HG02610 (cell line): ENCODE data around the gene ZNF821.
"Not testable (repeated sequence)": the region's sequence is repeated elsewhere in the genome, so short reads cannot be mapped to it uniquely, and the experiment has no call there.

ENCODE experiments used
- ATAC-seq: cut with Tn5 transposase; IDR thresholded peaks from one replicate; pipeline ENCODE4 v1.9.1; 2021; ENCODE audit warnings: mild to moderate bottlenecking, moderate library complexity; ENCODE audit not compliant: unreplicated experiment

ZNF821 gene

DNA sequence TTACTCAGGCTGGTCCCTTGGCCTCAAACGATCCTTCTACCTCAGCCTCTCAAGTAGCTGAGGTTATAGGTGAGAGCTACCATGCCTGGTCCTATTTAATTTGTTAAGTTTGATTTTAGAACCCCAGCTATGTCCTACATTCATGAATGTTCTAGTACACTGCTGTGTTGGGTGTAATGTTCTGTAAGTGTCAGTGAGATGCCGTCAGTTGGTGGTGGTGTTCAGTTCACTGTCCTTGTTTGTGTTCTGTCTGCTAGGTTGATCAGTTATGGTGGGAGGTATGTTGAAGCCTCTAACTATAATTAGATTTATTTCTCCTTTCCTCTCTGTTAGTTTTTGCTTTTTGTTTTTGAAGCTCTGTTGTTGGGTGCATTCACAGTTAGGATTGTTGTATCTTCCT, 19.6 kb upstream of the ZNF821 start:
- ATAC-seq: no peak

DNA sequence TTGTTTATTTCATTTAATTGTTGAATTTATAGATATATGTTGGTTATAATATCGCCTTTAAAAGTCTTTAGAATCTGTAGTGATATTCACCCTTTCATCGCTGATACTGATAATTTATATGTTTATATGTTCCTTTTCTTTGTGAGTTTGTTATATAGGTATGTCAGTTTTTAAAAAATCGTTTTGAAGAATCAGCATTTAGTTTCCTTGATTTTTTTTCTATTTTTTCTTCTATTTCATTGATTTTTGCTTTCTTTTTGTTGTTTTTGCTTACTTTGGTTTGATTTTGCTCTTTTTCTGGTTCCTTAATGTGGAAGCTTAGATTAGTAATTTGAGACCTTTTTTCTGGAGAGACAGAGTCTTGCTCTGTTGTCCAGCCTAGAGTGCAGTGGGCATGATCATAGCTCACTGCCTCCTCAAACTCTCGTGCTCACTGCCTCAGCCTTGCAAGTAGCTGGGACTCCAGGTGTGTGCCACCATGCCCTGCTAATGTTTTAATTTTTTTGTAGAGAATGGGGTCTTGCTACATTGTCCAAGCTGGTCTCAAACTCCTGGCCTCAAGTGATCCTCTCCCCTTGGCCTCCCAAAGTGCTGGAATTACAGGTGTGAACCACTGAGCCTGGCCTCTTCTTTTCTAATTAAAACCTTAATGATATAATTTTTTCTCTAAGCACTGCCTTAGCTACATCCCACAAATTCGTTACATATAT, 18.8 kb upstream of the ZNF821 start:
- ATAC-seq: no peak

DNA sequence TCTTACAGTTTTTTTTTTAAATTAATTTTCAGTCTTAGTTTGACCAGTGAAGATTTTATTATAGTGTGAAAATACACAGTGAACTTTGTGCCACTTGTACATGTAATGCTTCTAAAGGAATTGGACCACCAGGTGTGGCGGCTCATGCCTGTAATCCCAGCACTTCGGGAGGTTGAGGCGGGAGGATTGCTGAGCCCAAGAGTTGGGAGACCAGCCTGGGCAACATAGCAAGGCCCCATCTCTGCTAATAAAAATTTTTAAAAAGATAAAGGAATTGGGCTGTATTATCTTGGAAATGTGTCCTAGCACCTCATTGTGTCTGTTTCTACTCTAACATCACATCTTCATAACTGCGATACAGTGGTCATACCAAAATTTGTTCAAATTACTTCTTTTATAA, 15.2 kb upstream of the ZNF821 start:
- ATAC-seq: no peak

DNA sequence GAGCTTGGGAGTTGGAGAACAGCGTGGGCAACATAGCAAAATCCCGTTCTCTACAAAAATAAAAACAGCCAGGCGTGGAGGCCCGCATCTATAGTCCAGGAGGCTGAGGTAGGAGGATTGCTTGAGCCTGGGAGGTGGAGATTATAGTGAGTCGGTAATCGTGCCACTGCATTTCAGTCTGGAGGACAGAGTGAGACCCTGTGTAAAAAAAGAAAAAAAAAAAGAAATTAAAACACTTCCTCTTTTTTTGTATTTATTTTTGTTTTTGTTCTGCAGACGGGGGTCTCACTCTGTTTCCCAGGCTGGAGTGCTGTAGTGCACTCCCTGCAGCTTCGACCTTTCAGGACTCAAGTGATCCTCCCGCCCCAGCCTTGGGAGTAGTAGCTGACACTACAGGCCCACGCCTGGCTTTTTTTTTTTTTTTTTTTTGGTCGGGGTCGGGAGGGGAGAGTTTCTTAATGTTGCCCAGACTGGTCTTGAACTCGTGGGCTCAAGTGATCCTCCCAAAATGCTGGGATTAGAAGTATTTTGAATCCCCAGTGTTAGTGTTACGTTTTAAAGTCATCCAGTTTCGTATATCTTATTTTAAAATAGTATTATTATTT, 12.9 kb upstream of the ZNF821 start:
- no peak for ATAC-seq

DNA sequence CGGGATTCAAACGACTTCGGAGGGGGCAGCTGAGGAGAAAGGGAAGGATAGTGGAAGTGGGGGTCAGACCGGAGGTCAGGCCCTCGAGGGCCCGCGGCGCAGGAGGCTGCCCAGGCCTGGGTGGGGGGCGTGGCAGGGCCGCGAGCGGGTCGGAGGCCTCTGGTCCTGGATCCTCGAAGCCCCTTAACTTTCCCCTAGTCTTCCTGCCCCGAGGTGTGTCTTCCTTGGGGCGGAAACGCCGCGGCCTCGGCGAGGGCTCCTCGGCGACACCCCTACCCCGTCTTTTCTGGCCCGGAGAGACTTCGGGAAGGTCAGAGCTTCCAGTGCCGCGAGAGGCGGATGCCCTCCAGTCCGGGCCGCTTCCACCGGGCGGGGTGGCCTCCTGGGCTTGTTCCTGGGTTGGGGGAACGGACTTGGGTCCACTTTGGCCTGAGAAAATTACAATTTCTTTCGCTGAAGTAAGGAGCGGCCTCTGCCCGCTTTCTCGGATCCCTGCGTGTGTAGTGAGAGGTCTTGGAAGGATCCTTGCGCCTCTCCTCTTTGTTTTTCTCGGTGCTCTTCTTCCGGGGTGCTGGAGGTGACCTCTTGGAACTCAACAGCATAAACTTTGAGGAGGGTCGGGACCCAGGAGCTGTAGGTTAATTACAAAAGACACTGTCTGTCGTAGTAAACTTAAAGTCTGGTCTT, 11.8 kb upstream of the ZNF821 start:
- peak; percentile 22 for ATAC-seq

DNA sequence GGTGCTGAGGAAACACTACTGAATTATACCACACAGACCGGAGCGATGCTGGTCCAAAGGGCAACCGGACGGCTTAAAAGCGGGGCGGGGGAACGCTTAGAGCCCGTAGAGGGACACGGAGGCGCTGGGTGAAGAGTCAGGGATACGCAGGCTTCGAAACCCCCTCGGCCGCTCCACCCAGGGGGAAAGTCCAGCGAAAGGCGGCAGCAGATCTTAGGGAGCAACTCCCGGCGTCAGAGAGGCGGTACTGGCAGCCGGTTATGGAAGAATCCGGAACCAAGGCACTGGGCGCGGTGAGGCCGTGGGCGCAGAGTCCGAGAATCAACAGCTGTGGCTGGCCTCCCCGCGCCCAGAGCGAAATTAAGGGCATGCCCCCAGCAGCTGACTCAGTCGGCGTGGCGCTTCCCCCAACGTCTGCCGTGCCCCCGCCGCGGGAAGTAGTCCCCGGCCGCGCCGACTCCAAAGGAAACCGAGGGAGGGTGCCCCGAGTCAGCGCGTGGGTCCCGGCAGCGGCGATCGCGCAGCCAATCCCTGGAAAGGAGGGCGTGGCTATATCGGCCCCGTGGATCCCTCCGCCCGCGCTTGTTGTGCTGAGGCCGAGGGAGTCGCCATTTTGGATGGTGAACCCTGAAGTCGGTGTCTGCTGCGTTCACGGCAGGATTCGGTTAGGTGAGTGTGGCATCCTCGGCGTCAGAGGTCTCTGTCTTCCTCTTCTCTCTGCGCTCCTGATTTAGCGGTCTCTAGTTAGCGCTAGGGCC, 11.1 kb upstream of the ZNF821 start, which contains the start of gene IST1:
Gene IST1, plus strand, starts transcription at position 611 of the 758 bp plus-strand sequence. CDS start 20,110 bp downstream, outside the sequence.
- peak; percentile 84 for ATAC-seq

DNA sequence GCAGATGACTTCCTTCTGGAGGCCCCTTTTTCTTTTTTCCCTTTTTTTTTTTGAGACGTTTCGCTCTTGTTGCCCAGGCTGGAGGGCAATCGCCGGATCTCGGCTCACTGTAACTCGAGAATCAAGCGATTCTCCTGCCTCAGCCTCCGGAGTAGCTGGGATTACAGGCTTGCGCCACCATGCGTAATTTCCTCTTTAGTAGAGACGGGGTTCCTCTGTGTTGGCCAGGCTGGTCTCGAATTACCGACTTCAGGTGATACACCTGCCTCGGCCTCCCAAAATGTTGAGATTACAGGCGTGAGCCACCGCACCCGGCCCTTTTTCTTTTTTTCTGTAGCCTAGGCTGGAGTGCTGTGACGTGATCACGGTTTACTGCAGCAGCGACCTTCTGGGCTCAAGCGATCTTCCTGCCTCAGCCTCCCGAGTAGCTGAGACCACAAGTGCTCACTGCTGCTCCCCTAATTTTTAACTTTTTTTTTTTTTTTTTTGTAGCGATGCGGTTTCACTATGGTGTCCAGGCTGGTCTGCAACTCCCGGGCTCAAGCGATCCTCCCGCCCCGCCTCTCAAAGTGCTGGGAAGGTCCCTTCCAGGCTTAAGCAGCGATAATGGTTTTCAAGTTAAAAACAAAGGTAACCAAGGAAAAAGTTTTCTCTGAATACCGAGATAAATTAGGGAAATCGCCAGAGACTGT, 10.4 kb upstream of the ZNF821 start:
- ATAC-seq: peak; percentile 8

DNA sequence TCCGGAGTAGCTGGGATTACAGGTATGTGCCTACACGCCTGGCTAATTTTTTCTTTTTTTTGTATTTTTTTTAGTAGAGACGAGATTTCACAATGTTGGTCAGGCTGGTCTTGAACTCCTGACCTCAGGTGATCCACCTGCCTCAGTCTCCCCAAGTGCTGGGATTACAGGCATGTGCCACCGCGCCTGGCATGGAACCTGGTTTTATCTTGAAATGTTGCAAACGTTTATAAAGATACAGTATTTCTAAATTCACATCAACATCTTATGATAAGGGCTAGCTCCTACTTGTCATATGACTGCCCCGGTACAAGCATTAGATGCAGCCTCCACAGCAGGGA, 9.9 kb upstream of the ZNF821 start:
- no peak for ATAC-seq

DNA sequence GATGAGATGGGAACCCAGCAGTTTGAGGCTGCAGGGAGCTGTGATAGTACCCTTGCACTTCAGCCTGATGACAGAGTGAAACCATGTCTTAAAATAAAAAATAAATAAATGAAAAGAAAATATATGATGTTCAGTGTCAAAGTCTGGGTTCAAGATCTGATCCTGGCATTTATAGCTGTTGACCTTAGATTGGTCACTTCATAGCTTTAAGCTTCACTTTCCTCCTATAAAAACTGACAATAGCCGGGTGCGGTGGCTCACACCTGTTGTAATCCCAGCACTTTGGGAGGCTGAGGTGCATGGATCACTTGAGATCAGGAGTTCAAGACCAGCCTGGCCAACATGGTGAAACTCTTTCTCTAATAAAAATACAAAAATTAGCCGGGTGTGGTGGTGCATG, 5.2 kb upstream of the ZNF821 start:
- ATAC-seq: no peak

DNA sequence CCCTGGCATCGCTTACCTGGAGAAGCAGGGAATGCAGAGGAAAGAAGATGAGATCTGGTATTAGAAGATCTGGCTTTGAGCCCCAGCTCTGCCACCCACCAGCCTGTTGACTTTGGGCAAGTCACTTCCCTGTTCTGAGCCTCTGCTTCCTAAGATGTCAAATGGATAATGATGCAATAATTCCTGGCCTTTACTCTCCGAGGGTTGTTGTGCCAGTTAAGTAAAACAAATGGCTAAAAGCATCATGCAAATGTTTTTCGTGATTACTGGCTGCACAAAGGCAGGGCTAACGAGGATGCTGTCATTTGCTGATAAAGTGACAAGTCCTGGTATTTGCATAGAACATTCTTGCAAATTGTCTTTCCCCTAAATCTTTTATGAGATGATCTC, 1.3 kb upstream of the ZNF821 start:
- no peak for ATAC-seq

DNA sequence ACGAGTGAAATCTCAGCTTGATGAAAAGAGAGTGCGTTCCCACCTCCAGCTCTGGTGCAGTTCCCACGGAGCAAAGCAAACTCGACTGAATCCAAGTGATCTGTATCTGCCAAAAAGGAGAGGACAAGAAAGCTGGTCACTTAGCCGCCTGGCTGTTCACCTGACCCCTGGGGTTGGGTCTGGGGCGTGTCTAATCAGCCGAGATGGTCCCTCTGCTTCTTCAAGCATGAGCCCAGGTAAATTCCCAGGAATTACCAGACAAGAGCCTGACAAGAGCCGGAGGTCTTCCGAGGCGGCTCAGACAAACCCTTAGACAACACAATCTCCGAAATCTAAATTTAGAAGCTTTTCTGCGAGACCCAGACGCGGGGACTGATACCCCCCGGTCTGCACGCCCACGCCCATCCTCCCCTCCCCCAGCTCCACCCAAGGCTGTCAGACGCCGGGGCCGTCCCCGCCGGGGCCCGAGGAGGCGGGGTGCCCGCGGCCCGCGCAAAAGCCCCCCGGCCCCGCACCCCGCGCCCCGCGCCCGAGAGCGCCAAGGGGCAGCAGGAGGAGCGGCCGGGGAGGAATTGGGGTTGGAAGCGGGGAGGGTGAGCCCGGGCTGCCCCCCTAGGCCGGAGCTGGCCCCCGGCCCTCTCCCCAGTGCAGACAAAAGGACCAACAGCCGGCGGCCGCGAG, 674 bp downstream of the ZNF821 start:
- ATAC-seq: peak; percentile 33

DNA sequence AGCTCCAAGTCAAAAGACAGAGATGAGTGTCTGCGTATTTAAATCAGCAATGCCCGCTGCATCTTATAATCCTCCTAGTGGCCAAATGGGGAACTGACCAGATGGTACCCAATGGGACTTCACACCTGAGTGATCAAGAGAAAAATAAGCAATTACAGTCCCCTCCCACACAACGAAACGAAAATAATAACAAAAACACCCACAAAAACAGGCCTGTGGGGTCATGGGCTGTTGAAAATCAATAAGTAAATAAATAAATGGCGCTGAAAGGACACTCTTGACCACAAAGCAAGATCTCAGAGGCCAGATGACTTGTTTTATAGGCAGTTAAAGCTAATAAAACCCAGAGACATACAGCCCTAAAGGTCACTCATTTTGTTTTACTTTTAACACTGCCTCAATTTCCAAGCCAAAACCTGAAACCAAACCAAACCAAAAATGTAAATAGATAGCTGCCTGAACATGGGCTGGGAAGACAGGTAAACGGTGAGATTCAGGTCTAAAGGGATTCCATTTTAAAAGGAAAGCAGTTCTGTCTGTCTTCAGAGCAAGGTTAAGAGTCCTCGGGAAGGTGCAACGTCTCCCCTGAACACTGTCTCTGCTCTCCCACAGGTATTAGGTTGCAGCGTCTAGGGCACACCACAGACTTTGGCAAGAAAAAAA, 1.3 kb downstream of the ZNF821 start:
- peak; percentile 40 for ATAC-seq

DNA sequence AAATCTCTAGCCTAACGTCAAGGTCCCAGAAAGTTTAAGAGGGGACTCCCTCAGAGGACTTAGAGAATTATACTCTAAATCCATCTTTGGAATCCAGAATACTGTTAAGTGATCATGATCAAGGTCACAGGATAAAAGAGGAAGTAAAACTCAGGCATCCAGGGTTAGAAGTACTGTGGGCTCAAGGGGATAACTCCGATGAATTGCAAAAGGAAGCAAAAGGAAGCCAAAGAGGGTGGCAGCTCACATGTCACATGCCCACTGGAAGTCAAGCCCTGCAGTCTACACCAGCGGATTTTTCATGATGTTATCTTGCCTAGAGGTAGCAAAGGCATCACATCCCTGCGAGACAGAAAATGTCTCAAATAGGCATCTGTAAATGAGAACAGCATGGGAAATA, 3.8 kb downstream of the ZNF821 start:
- ATAC-seq: no peak

DNA sequence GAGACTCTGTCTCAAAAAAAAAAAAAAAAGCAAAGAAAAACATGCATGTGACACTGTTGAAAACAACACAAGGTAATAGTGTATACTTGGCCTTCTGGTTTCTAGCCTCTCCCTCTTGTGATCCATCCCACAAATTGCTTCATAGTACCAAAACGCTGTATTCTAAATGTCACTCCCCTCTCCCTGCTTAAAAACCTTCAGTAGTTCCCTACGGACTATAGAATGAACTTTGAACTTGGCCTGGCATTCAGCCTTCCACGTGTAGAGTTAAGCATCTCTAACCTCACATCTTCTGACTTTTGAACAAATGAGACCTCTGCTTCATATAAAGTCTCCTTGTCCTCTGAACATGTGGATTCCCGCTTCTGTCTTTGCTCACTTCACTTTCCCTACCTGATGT, 5.1 kb downstream of the ZNF821 start:
- ATAC-seq: no peak

DNA sequence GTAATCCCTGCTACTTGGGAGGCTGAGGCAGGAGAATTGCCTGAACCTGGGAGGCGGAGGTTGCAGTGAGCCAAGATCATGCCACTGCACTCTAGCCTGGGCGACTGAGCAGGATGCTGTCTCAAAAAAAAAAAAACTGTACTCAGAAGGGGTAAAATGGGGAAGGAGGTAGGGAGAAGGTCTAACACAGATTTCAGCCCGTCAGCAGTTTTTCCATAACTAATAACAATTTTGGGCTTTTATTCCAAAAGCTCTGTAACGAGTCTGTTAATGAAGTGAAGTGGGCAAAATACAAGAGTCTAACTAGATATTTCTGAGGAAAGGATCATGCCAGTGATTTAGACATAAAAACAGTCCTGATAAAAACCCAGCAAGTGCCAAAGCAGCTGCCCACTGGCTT, 10.8 kb downstream of the ZNF821 start:
- ATAC-seq: no peak

DNA sequence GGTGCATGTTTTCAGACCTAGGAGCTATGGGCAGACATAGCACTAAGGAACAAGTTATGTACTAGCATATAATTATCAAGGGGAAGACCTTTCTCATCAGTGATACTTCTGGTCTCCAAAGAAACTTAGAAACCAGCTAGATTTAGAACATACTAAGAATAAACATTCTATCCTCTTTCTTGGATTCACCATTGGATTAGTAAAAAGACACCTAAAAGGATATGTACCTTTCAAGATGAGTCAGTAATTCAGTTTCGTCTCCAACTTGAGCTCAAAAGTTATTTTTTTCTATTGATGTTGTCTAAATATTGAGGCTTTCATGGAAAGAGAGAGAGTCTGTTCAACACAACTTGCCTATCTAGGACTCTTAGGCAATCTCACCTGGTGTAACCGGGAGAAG, 13.2 kb downstream of the ZNF821 start:
- no peak for ATAC-seq

DNA sequence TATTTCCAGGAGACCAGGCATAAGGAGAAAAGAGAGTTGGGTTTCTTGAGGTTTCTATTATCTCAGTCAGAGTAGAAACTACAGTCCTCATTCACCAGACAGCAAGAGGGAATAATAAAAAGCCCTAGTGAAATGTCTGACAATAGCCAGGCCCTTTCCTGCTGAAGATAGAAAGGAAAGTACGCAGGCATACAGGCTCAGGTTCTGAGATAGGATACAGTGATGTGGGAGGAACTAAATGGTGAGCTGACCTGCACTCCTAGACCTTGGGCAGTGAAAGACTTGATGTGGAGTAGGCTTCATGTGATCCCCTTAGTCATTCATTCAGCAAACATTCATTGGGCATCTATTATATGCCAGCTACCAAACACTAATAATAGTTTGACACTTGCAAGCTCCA, 14.9 kb downstream of the ZNF821 start:
- ATAC-seq: no peak

DNA sequence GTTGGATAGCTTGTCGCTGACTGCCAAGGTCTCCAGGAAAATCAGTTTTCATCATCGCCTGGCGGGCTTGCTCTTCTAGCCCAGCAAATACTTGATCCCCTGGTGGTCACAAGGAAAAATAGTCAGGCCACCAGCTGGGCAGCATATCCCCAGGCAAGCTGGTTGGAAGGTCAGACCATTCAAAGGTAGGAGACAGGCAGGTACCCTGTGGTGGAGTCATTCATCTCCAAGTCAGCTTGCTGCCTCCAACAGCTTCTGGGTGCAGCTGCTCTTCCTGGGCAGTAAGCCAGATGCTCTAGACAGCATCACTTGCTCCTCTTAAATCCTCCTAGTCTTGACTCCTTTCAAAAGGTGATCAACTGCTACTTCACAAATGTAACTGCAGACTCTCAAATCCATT, 16.0 kb downstream of the ZNF821 start:
- ATAC-seq: no peak

DNA sequence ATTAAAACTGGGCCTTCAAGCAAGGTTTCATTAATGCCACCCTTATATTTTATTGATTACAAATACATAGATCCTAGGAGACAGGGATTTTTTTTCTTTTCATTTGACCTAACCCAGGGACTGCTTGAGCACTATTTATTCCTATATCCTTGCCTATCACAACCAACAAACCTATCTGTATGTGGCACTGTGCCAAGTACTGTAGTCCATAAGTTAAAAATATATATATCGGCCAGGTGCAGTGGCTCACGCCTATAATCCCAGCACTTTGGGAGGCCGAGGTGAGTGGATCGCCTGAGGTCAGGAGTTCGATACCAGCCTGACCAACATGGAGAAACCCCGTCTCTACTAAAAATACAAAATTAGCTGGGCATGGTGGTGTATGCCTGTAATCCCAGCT, 16.8 kb downstream of the ZNF821 start:
- not testable (repeated sequence) for ATAC-seq
